Activated CD4-positive, alpha-beta memory T cell treated with anti-CD3 and anti-CD28 coated beads, Interleukin-2, amount 10 ng/mL, durations not matched to agents 7 days and 5 days (primary cell): ENCODE data around the gene MT4. TPM values are rescaled to one million over a fixed set of nuclear protein-coding genes. Genes with fewer than 3 reads are reported as not detected.

ENCODE experiments used
- CTCF ChIA-PET: fragments of 350-600 bp; sonication (Branson Sonifier 250); formaldehyde crosslinking; loops from one replicate; lab custom pipeline; 2021; ENCODE audit warnings: antibody characterized with exemption, inconsistent platforms; lab: Charles Lee
- POLR2A ChIA-PET: fragments of 350-600 bp; sonication (Branson Sonifier 250); formaldehyde crosslinking; loops from one replicate; lab custom pipeline; 2021; ENCODE audit warnings: antibody characterized with exemption; lab: Charles Lee
- DNase-seq: peaks from one replicate; pipeline ENCODE4 v3.0.0-alpha.2; 2020
- H3K27ac Mint-ChIP-seq: one replicate; pipeline ENCODE4 v1.8.0; 2021; ENCODE audit warnings: mild to moderate bottlenecking, mixed read lengths
- H3K27me3 Mint-ChIP-seq: one replicate; pipeline ENCODE4 v1.8.0; 2021; ENCODE audit warnings: mixed read lengths
- H3K36me3 Mint-ChIP-seq: one replicate; pipeline ENCODE4 v1.8.0; 2021; ENCODE audit warnings: low read depth, mixed read lengths
- H3K4me1 Mint-ChIP-seq: one replicate; pipeline ENCODE4 v1.8.0; 2021; ENCODE audit warnings: mixed read lengths
- H3K4me3 Mint-ChIP-seq: one replicate; pipeline ENCODE4 v1.8.0; 2021; ENCODE audit warnings: mild to moderate bottlenecking, mixed read lengths
- H3K9me3 Mint-ChIP-seq: one replicate; pipeline ENCODE4 v1.8.0; 2021; ENCODE audit warnings: mixed read lengths
- total RNA-seq, 2 experiments: library from RNA; stranded (reverse); gene quantifications; one replicate each; pipeline ENCODE4 v1.2.3, GENCODE V29; 2021

Gene MT4
- total RNA-seq, 2 experiments from 2014 or later: not detected

- ChIA-PET CTCF (interaction anchor here (1.2 kb wide), 1 partner anchor 9 kb away, joined by 3 read pairs; the partner anchor contains the start of gene MT2A), POLR2A (interaction anchor here (0.9 to 1.5 kb wide), 3 partner anchors 9 to 13 kb away, joined by 3 to 6 read pairs (median 5); partner anchors contain the start of gene MT2A)
- peaks cover 32% of the 10 kb centered on the region for H3K27me3 Mint-ChIP-seq
- peak; percentile 66 for DNase-seq
- peaks cover 27% of the 10 kb centered on the region for H3K4me1 Mint-ChIP-seq
- H3K4me3 Mint-ChIP-seq: peak overlapping the region; percentile 6
- no peaks in the 10 kb centered on the region for H3K9me3 Mint-ChIP-seq
- no peak overlapping the region for H3K27ac Mint-ChIP-seq
- no peaks in the 10 kb centered on the region for H3K36me3 Mint-ChIP-seq
Measured at GRCh38 chr16:56617212-56618085, 52.6 kb downstream of the MT4 start.

GRCh38 chr16:56618138-56618537, 53.3 kb downstream of the MT4 start:
- no peak overlapping the region for H3K4me3 Mint-ChIP-seq
- no peak for DNase-seq
- H3K27ac Mint-ChIP-seq: no peak overlapping the region
- CTCF ChIA-PET: interaction anchor here (1.2 kb wide), 1 partner anchor 10 kb away, joined by 3 read pairs; the partner anchor contains the start of gene MT2A
- H3K4me1 Mint-ChIP-seq: peaks cover 26% of the 10 kb centered on the region
- H3K27me3 Mint-ChIP-seq: peaks cover 33% of the 10 kb centered on the region
- no peaks in the 10 kb centered on the region for H3K36me3 Mint-ChIP-seq
- POLR2A ChIA-PET: interaction anchor here (1.5 kb wide), 1 partner anchor 10 kb away, joined by 6 read pairs; the partner anchor contains the start of gene MT2A
- H3K9me3 Mint-ChIP-seq: no peaks in the 10 kb centered on the region

Other genes with a start within 250 kb of the MT4 start
- gene AMFR, start 139.5 kb upstream of the MT4 start, total RNA-seq: 10 to 100 TPM; 48.8 to 51.0 TPM
- gene NUDT21, start 113.7 kb upstream of the MT4 start, total RNA-seq: 100 to 1,000 TPM; 239 to 241 TPM
- 10 to 100 TPM; 36.5 to 39.5 TPM for gene OGFOD1, start 113.5 kb upstream of the MT4 start, total RNA-seq
- 10 to 100 TPM; 15.6 to 18.4 TPM for gene BBS2, start 45.0 kb upstream of the MT4 start, total RNA-seq
- 1 to 10 TPM; 1.8 to 2.5 TPM for gene MT3, start 24.5 kb downstream of the MT4 start, total RNA-seq
- gene MT2A, start 43.5 kb downstream of the MT4 start, total RNA-seq: 10 to 100 TPM; 47.9 to 51.4 TPM
- gene MT1E, start 60.7 kb downstream of the MT4 start, total RNA-seq: 10 to 100 TPM; 10.4 to 12.3 TPM
- not detected for gene MT1M, start 67.6 kb downstream of the MT4 start, total RNA-seq
- not detected for gene MT1A, start 73.6 kb downstream of the MT4 start, total RNA-seq
- not detected for gene MT1B, start 86.8 kb downstream of the MT4 start, total RNA-seq
- 10 to 100 TPM; 15.8 to 16.4 TPM for gene MT1F, start 92.9 kb downstream of the MT4 start, total RNA-seq
- 1 to 10 TPM; 2.2 to 2.9 TPM for gene MT1G, start 103.0 kb downstream of the MT4 start, total RNA-seq
- not detected for gene MT1H, start 104.7 kb downstream of the MT4 start, total RNA-seq
- gene MT1X, start 117.4 kb downstream of the MT4 start, total RNA-seq: 10 to 100 TPM; 28.4 to 33.1 TPM
- gene NUP93, start 165.1 kb downstream of the MT4 start, total RNA-seq: 10 to 100 TPM; 66.4 to 70.1 TPM